Gastrocnemius medialis (tissue), 4 donors: ENCODE data around the gene FANCE. TPM values are rescaled to one million over a fixed set of nuclear protein-coding genes. Genes with fewer than 3 reads are reported as not detected.

Experiments
- ATAC-seq, 2 donors: fragments of 150-250 bp; one replicate each; pipeline ENCODE4 v1.9.1; 2016
- DNase-seq, 2 donors: peaks; one replicate each; pipeline ENCODE4 v3.0.0-alpha.2; 2019
- H3K27ac ChIP-seq, 4 donors: fragments of 200-600 bp; sonication (generic); 1 replicate in 1 of 4; 2 replicates in 3 of 4; pipeline ENCODE4 v1.5.1; 2016 to 2018; ENCODE audit warnings: mild to moderate bottlenecking in 2 of 4, moderate library complexity in 1 of 4
- H3K27me3 ChIP-seq, 3 donors: fragments of 200-600 bp; sonication (generic) in 2 of 3; 1 replicate in 1 of 3; 2 replicates in 2 of 3; pipeline versions ENCODE4 v1.5.1 to v1.6.0; 2016 to 2019; ENCODE audit warnings: mild to moderate bottlenecking in 1 of 3, moderate library complexity in 1 of 3
- H3K36me3 ChIP-seq, 2 donors: fragments of 200-600 bp; sonication (generic) in 1 of 2; one replicate each; pipeline ENCODE4 v1.5.1; 2017 to 2018
- H3K4me1 ChIP-seq, 2 donors: fragments of 200-600 bp; sonication (generic) in 1 of 2; one replicate each; pipeline ENCODE4 v1.5.1; 2016 to 2017; ENCODE audit warnings: mild to moderate bottlenecking in 2 of 2
- H3K4me3 ChIP-seq, 4 donors: fragments of 200-600 bp; sonication (generic) in 3 of 4; 1 replicate in 1 of 4; 2 replicates in 3 of 4; pipeline ENCODE4 v1.5.1; 2016 to 2019; ENCODE audit warnings: mild to moderate bottlenecking in 2 of 4
- H3K9me3 ChIP-seq, 3 donors: fragments of 200-600 bp; sonication (generic) in 2 of 3; 1 replicate in 1 of 3; 2 replicates in 2 of 3; pipeline ENCODE4 v1.5.1; 2016 to 2019
- CTCF ChIP-seq, 5 experiments: fragments of 450-650 bp in 3 of 5; fragments of 200-600 bp in 2 of 5; sonication (generic) in 2 of 5; IDR thresholded peaks in 4 of 5; conservative IDR thresholded peaks in 1 of 5; 1 replicate in 4 of 5; 2 replicates in 1 of 5; pipeline ENCODE4 v1.5.1; 2016 to 2019; ENCODE audit warnings: antibody characterized with exemption in 5 of 5, mild to moderate bottlenecking in 3 of 5, moderate library complexity in 3 of 5
- POLR2A ChIP-seq, 2 donors: fragments of 450-650 bp; IDR thresholded peaks; one replicate each; pipeline ENCODE4 v1.6.1; 2017; ENCODE audit warnings: antibody characterized with exemption in 2 of 2, mild to moderate bottlenecking in 2 of 2, moderate library complexity in 2 of 2
- in situ Hi-C, 4 donors: fragments of 200-750 bp; cut with MboI; loops; one replicate each; pipeline versions ENCODE4 v1.15.0 to v1.8.0; 2017; ENCODE audit warnings: low sequenced_read_pairs in 4 of 4
- intact Hi-C: fragments of 100-400 bp; cut with DNase I; formaldehyde crosslinking; loops from one replicate; pipeline ENCODE4 v1.15.1; 2023; ENCODE audit warnings: low total_unique reads
- total RNA-seq, 4 donors: library from RNA; depleted of rRNA; stranded (reverse); fragments of >200 nt; gene quantifications; one replicate each; pipeline versions ENCODE4 v1.1.0 to v1.2.3, GENCODE V29; 2016

Gene FANCE
- total RNA-seq, 4 donors from 2014 or later = 2.5 to 10.5 (median 5.9) TPM

GRCh38 chr6:35496036-35496840 is 44.1 kb downstream of the FANCE start:
- DNase-seq (no peak), ATAC-seq (peak; percentile 53 to 67)
- Histone ChIP-seq H3K4me1 (peaks cover 40 to 64% of the 10 kb centered on the region in 2 donors), H3K27ac (peak overlapping the region; percentile 93 to 99 (median 96)), H3K27me3 (no peaks in the 10 kb centered on the region), H3K4me3 (peak overlapping the region; percentile 81 to 98 (median 92)), H3K36me3 (no peaks in the 10 kb centered on the region), H3K9me3 (no peaks in the 10 kb centered on the region)
- intact Hi-C loops = no loop called here
- TF ChIP-seq POLR2A (IDR thresholded peaks at IDR 0.05) = peak; percentile 19 to 34
- TF ChIP-seq CTCF (IDR thresholded peaks at IDR 0.05 in 4 of 5, conservative IDR thresholded peaks at IDR 0.05 in 1 of 5) = no peak
- in situ Hi-C loops = no loop called here

GRCh38 chr6:35496841-35497570 is 44.9 kb downstream of the FANCE start, which contains the start of gene TEAD3:
Gene TEAD3 (minus strand): TSS chr6:35497079.
- Histone ChIP-seq H3K4me3 (peak within 1 kb of the TSS; percentile 81 to 98 (median 92)), H3K27ac (peak within 1 kb of the TSS; percentile 93 to 99 (median 96)), H3K9me3 (no peaks in the 10 kb centered on the region), H3K27me3 (no peaks in the 10 kb centered on the region), H3K4me1 (peaks cover 40 to 59% of the 10 kb centered on the region in 2 donors), H3K36me3 (no peaks in the 10 kb centered on the region)
- peak in 2 of 5 experiments; percentile 14 to 22 for TF ChIP-seq CTCF (IDR thresholded peaks at IDR 0.05 in 4 of 5, conservative IDR thresholded peaks at IDR 0.05 in 1 of 5)
- peak; percentile 86 to 87 for TF ChIP-seq POLR2A (IDR thresholded peaks at IDR 0.05)
- ATAC-seq (peak; percentile 56 to 60), DNase-seq (peak in 1 of 2 donors; percentile 23)
- intact Hi-C loops = no loop called here
- in situ Hi-C loops = no loop called here

- intact Hi-C loops = no loop called here
- H3K4me3 ChIP-seq = peak overlapping the region; percentile 63 to 95 (median 84)
These were observed 45.7 kb downstream of the FANCE start for GRCh38 chr6:35497571-35498421.

More at GRCh38 chr6:35497571-35498421, 45.7 kb downstream of the FANCE start:
- Histone ChIP-seq H3K27me3 (no peaks in the 10 kb centered on the region), H3K4me1 (peaks cover 40 to 51% of the 10 kb centered on the region in 2 donors), H3K36me3 (no peaks in the 10 kb centered on the region), H3K27ac (peak overlapping the region; percentile 93 to 99 (median 96)), H3K9me3 (no peaks in the 10 kb centered on the region)
- ATAC-seq (peak; percentile 10 to 13), DNase-seq (no peak)
- in situ Hi-C loops = no loop called here
- TF ChIP-seq POLR2A (IDR thresholded peaks at IDR 0.05) = no peak
- no peak for TF ChIP-seq CTCF (IDR thresholded peaks at IDR 0.05 in 4 of 5, conservative IDR thresholded peaks at IDR 0.05 in 1 of 5)
